K562 (cell line): ENCODE data around the gene ZNF488. TPM values are rescaled to one million over a fixed set of nuclear protein-coding genes. Genes with fewer than 3 reads are reported as not detected.

ENCODE experiments used
- ATAC-seq: fragments of 200-7000 bp; cut with Tn5 transposase; 3 replicates; pipeline ENCODE4 v1.9.1; 2020; ENCODE audit warnings: moderate library complexity
- BruUV-seq: library from RNA; stranded (reverse); fragments of 400-500 nt; replicated peaks from 2 replicates; lab custom pipeline; 2021; lab: Mats Ljungman, UMichigan
- CTCF ChIA-PET: fragments of 300-600 bp; formaldehyde crosslinking; extraction: SDS; loops from one replicate; lab custom pipeline; 2021; ENCODE audit warnings: low intra/inter-chr PET ratio; lab: Yijun Ruan, JAX
- POLR2A ChIA-PET: fragments of 300-600, 350-650 bp; sonication (Branson Sonifier 250); formaldehyde crosslinking; extraction: SDS; loops from one replicate; lab custom pipeline; 2021; ENCODE audit warnings: antibody characterized with exemption, inconsistent platforms; lab: Yijun Ruan, JAX
- DNase-seq, 4 experiments: peaks; one replicate each; pipeline versions ENCODE4 v3.0.0 to v3.0.0-alpha.2; 2011 to 2018; ENCODE audit warnings: low spot score in 3 of 4, mixed read lengths in 3 of 4; ENCODE audit errors: extremely low read depth in 1 of 4
- FAIRE-seq: peaks from 2 replicates; lab custom pipeline; 2011; peaks lifted over from hg19 to GRCh38; lab: Jason Lieb, UNC
- H2AFZ ChIP-seq: 2 replicates; pipeline ENCODE4 v1.6.0; 2011; ENCODE audit warnings: low read depth, low read length, control low read depth, inconsistent platforms
- H3K27ac ChIP-seq: fragments of 200-600 bp; 3 replicates; pipeline ENCODE4 v1.8.0; 2011; ENCODE audit warnings: low read depth, mild to moderate bottlenecking, control low read depth, inconsistent platforms, low read length, moderate library complexity, mixed read lengths; ENCODE audit errors: extremely low read depth
- H3K27me3 ChIP-seq, 2 experiments: fragments of 300-600 bp in 1 of 2; 2 replicates in 1 of 2; 3 replicates in 1 of 2; pipeline versions ENCODE4 v1.6.0 to v1.8.0; 2011; ENCODE audit warnings: inconsistent platforms in 2 of 2, low read length in 2 of 2, mild to moderate bottlenecking in 1 of 2, mixed read lengths in 1 of 2, moderate library complexity in 1 of 2; ENCODE audit not compliant: control insufficient read depth in 2 of 2, insufficient read depth in 2 of 2
- H3K36me3 ChIP-seq: fragments of 300-600 bp; 3 replicates; pipeline ENCODE4 v1.8.0; 2011; ENCODE audit warnings: mild to moderate bottlenecking, low read length, inconsistent platforms; ENCODE audit not compliant: control insufficient read depth, insufficient read depth
- H3K4me1 ChIP-seq, 2 experiments: fragments of 200-600 bp in 1 of 2; replicated peaks in 1 of 2; 2 replicates in 1 of 2; 3 replicates in 1 of 2; pipeline versions ENCODE4 v1.5.1 to v1.8.0; 2011; ENCODE audit warnings: inconsistent platforms in 2 of 2, low read length in 2 of 2, mild to moderate bottlenecking in 1 of 2, mixed read lengths in 1 of 2, moderate library complexity in 1 of 2; ENCODE audit not compliant: control insufficient read depth in 2 of 2, insufficient read depth in 2 of 2
- H3K4me2 ChIP-seq: 2 replicates; pipeline ENCODE4 v1.6.1; 2011; ENCODE audit warnings: low read length, control low read depth, inconsistent platforms, mixed read lengths; ENCODE audit not compliant: insufficient read depth
- H3K4me3 ChIP-seq: fragments of 200-600 bp; sonication (generic), shearing (Covaris generic); 2 replicates; pipeline ENCODE4 v1.5.1; 2016; ENCODE audit warnings: control low read depth, inconsistent platforms
- H3K79me2 ChIP-seq: fragments of 200-600 bp; 3 replicates; pipeline ENCODE4 v1.8.0; 2011; ENCODE audit warnings: low read length, inconsistent platforms; ENCODE audit not compliant: control insufficient read depth, insufficient read depth
- H3K9ac ChIP-seq, 2 experiments: 2 replicates each; pipeline versions ENCODE4 v1.6.0 to v1.6.1; 2011; ENCODE audit warnings: low read depth in 2 of 2, low read length in 2 of 2, control low read depth in 1 of 2, inconsistent platforms in 1 of 2, mild to moderate bottlenecking in 1 of 2, mixed read lengths in 1 of 2; ENCODE audit not compliant: insufficient read depth in 1 of 2
- H3K9me1 ChIP-seq: one replicate; pipeline ENCODE4 v1.6.0; 2011; ENCODE audit warnings: inconsistent platforms, mild to moderate bottlenecking, low read length, moderate library complexity; ENCODE audit not compliant: control insufficient read depth, insufficient read depth
- H3K9me3 ChIP-seq: replicated peaks from 2 replicates; pipeline ENCODE4 v1.5.1; 2011; ENCODE audit warnings: low read depth, low read length, inconsistent platforms; ENCODE audit not compliant: control insufficient read depth, insufficient read depth
- H4K20me1 ChIP-seq: replicated peaks from 2 replicates; pipeline ENCODE4 v1.6.1; 2011; ENCODE audit warnings: low read length, inconsistent platforms, mixed read lengths; ENCODE audit not compliant: control insufficient read depth, insufficient read depth
- BHLHE40 ChIP-seq: IDR thresholded peaks from 2 replicates; pipeline ENCODE4 v1.6.1; 2011; ENCODE audit warnings: low read length, improper control_type of control experiment
- CBFB ChIP-seq: sonication (generic); formaldehyde crosslinking; IDR thresholded peaks from 2 replicates; pipeline ENCODE4 v1.4.0; 2020; ENCODE audit warnings: mild to moderate bottlenecking, missing genetic modification reagents
- CREB5 ChIP-seq: fragments of 250-450 bp; sonication (Bioruptor Pico); IDR thresholded peaks from 2 replicates; pipeline ENCODE4 v1.5.0; 2020; ENCODE audit warnings: mild to moderate bottlenecking
- ELF1 ChIP-seq: fragments of 200-800 bp; sonication (Bioruptor generic); IDR thresholded peaks from 2 replicates; pipeline ENCODE4 v1.6.1; 2016; ENCODE audit warnings: missing genetic modification characterization, missing compliant biosample characterization
- NCOA6 ChIP-seq: fragments of 450-650 bp; IDR thresholded peaks from 2 replicates; pipeline ENCODE4 v1.6.1; 2017; ENCODE audit warnings: mild to moderate bottlenecking
- NFE2 ChIP-seq: IDR thresholded peaks from 2 replicates; pipeline ENCODE4 v1.6.1; 2014; ENCODE audit warnings: antibody characterized with exemption, low read depth
- NR4A1 ChIP-seq, 2 experiments: fragments of 250-450 bp in 1 of 2; fragments of 450-650 bp in 1 of 2; sonication (Bioruptor Pico) in 1 of 2; IDR thresholded peaks; 2 replicates each; pipeline versions ENCODE4 v1.4.0 to v1.6.1; 2016 to 2020; ENCODE audit warnings: mild to moderate bottlenecking in 2 of 2, missing compliant biosample characterization in 1 of 2, missing genetic modification characterization in 1 of 2, moderate library complexity in 1 of 2
- TCF7L2 ChIP-seq: fragments of 150-350 bp; IDR thresholded peaks from 2 replicates; pipeline ENCODE4 v1.6.1; 2016; ENCODE audit warnings: low read depth, mild to moderate bottlenecking, low read length, moderate library complexity
- ZBTB12 ChIP-seq: fragments of 250-450 bp; sonication (Bioruptor Pico); IDR thresholded peaks from 2 replicates; pipeline ENCODE4 v1.4.0; 2020
- ZEB2 ChIP-seq: fragments of 450-650 bp; IDR thresholded peaks from 2 replicates; pipeline ENCODE4 v1.6.1; 2016
- ZNF12 ChIP-seq: sonication (generic); formaldehyde crosslinking; IDR thresholded peaks from 2 replicates; pipeline ENCODE4 v1.4.0; 2020; ENCODE audit warnings: mild to moderate bottlenecking, missing genetic modification reagents
- ZNF354B ChIP-seq: fragments of 250-450 bp; sonication (Bioruptor Pico); IDR thresholded peaks from 2 replicates; pipeline ENCODE4 v1.4.0; 2020
- ZNF511 ChIP-seq: sonication (generic); formaldehyde crosslinking; IDR thresholded peaks from 2 replicates; pipeline ENCODE4 v1.8.0; 2022; ENCODE audit warnings: mild to moderate bottlenecking, missing genetic modification reagents
- ZNF639 ChIP-seq, 2 experiments: fragments of 200-800 bp in 1 of 2; sonication (Bioruptor generic) in 1 of 2; sonication (generic) in 1 of 2; formaldehyde crosslinking in 1 of 2; IDR thresholded peaks in 1 of 2; conservative IDR thresholded peaks in 1 of 2; 2 replicates each; pipeline versions ENCODE4 v1.5.0 to v1.6.1; 2016 to 2020; ENCODE audit warnings: missing compliant biosample characterization in 1 of 2, missing genetic modification characterization in 1 of 2, missing genetic modification reagents in 1 of 2
- WGBS: fragments of 100-300 bp; shearing (Covaris generic); methylation state at CpG from one replicate; pipeline ENCODE4 v1.1.6; 2016; ENCODE audit warnings: low coverage, mixed read lengths; ENCODE audit not compliant: insufficient coverage; ENCODE audit errors: missing lambda C conversion rate; 5-methylcytosine and 5-hydroxymethylcytosine counted together
- in situ Hi-C: fragments of 300-500 bp; cut with MboI; formaldehyde crosslinking; loops from 4 replicates; pipeline ENCODE4 v1.15.0; 2018; ENCODE audit warnings: inconsistent platforms, mixed read lengths
- intact Hi-C: fragments of 100-400 bp; cut with micrococcal nuclease; formaldehyde crosslinking; loops from 2 replicates; pipeline ENCODE4 v1.14.2; 2022
- polyA plus RNA-seq, 8 experiments: library from polyadenylated mRNA; depleted of rRNA in 4 of 8; stranded (reverse) in 5 of 8; unstranded in 3 of 8; fragments of >200 nt; fragmentation: Nextera tagmentation in 2 of 8; fragmentation: Illumina TruSeq in 1 of 8; extraction: Ambion mirVana in 2 of 8; extraction: Trizol in 1 of 8; gene quantifications; 2 replicates each; pipeline versions ENCODE4 v1.2.1 to v1.2.3, GENCODE V29; 2011 to 2014; ENCODE audit warnings: inconsistent platforms in 1 of 8, missing spikeins in 1 of 8
- total RNA-seq, 7 experiments: library from RNA; depleted of rRNA in 6 of 7; stranded (reverse); fragments of >200 nt in 6 of 7; fragmentation: Illumina TruSeq in 2 of 7; extraction: Trizol in 2 of 7; gene quantifications; 2 replicates each; pipeline versions ENCODE4 v1.2.1 to v1.2.3, GENCODE V29; 2011 to 2021; ENCODE audit warnings: low replicate concordance in 1 of 7

ZNF488 gene
- total and polyA plus RNA-seq, 9 of the 15 experiments (the other 6 are each of a cell fraction or from before 2014, with no cell fraction given): 0.03 to 0.09 (median 0.05) TPM; not detected in 3

- TF ChIP-seq ZNF639 (CRISPR knock-in tag; conservative IDR thresholded peaks at IDR 0.05 in 1 of 2, IDR thresholded peaks at IDR 0.05 in 1 of 2) (no peak), ZBTB12 (CRISPR knock-in tag) (no peak)
- TF ChIP-seq, all 486 proteins: peak for 0
Measured at GRCh38 chr10:47425813-47426419, 41.8 kb upstream of the ZNF488 start (continued).

GRCh38 chr10:47424231-47424630 is 40.1 kb upstream of the ZNF488 start:
- H3K4me2 ChIP-seq: no peak overlapping the region
- intact Hi-C loops: no loop called here
- no peaks in the 10 kb centered on the region for H3K36me3 ChIP-seq
- no peaks in the 10 kb centered on the region for H3K79me2 ChIP-seq
- no peak overlapping the region for H3K27ac ChIP-seq
- WGBS: under 1% methylated on average over 8 of the region's 8 CpGs
- H3K4me3 ChIP-seq: no peak overlapping the region
- ChIA-PET POLR2A (no interaction called here), CTCF (no interaction called here)
- H3K9ac ChIP-seq: no peak overlapping the region
- in situ Hi-C loops: no loop called here
- no peaks in the 10 kb centered on the region for H3K9me3 ChIP-seq
- FAIRE-seq (no peak), DNase-seq (no peak), ATAC-seq (no peak)
- H2AFZ ChIP-seq: no peak overlapping the region
- peaks cover 0 to 5% of the 10 kb centered on the region in 2 experiments; a peak in 1 of 5 replicates for H3K4me1 ChIP-seq
- BruUV-seq: no TSS peak
- 0 out of 2 replicates have a peak, but pooled peaks cover 2% of the 10 kb centered on the region for H4K20me1 ChIP-seq
- no peaks in the 10 kb centered on the region for H3K9me1 ChIP-seq
- no peak for TF ChIP-seq CBFB (CRISPR knock-in tag)
- TF ChIP-seq TCF7L2: no peak
- no peak for TF ChIP-seq NCOA6
- no peak for TF ChIP-seq ZNF354B (CRISPR knock-in tag)
- no peak for TF ChIP-seq CREB5 (CRISPR knock-in tag)
- TF ChIP-seq ZEB2: no peak
- no peak for TF ChIP-seq ELF1 (tag)
- TF ChIP-seq ZNF511 (CRISPR knock-in tag): no peak
- TF ChIP-seq ZNF12 (CRISPR knock-in tag): no peak
- TF ChIP-seq BHLHE40: no peak
- TF ChIP-seq NR4A1 (CRISPR knock-in tag; IDR thresholded peaks at IDR 0.05): no peak
- TF ChIP-seq NR4A1 (tag; IDR thresholded peaks at IDR 0.05): no peak
- TF ChIP-seq NFE2: no peak
- peaks cover 6 to 29% of the 10 kb centered on the region in 2 experiments; a peak in 4 of 5 replicates for H3K27me3 ChIP-seq
